ENCODE results near the gene C1orf167. TPM values are rescaled to one million over a fixed set of nuclear protein-coding genes. Genes with fewer than 3 reads are reported as not detected.

The C1orf167 gene
- polyA plus RNA-seq, 3 donors, result 0.05 TPM; not detected in 2

- intact Hi-C loops (cut with micrococcal nuclease), result loop anchor here in 1 of 2 donors (2.0 to 5.0 kb wide), 2 partner anchors 37 to 44 kb away; no protein-coding TSS in a partner anchor
- peaks cover 9 to 18% of the 10 kb centered on the region in 2 donors for H3K36me3 Mint-ChIP-seq
- peaks cover 28% of the 10 kb centered on the region for H3K4me1 Mint-ChIP-seq
- H3K4me1 ChIP-seq (ENCODE audit: control insufficient read depth in 1 of 2, insufficient read depth in 2 of 2, low read length in 2 of 2), result peaks cover 19 to 29% of the 10 kb centered on the region in 2 donors
- no peaks in the 10 kb centered on the region for H3K79me2 ChIP-seq (ENCODE audit: insufficient read depth, low read length)
- H3K27ac Mint-ChIP-seq, result peak overlapping the region in 3 of 7 donors; percentile 36 to 45 (median 43)
- H3K4me3 ChIP-seq (replicated peaks in 1 of 3; ENCODE audit: low read depth in 2 of 3, low read length in 3 of 3), result peak overlapping the region in 1 of 3 experiments; percentile 65
- no peak overlapping the region for H3K27ac ChIP-seq (ENCODE audit: low read depth in 1 of 2, low read length in 2 of 2)
- 13% methylated on average over 28 of the region's 30 CpGs for WGBS (ENCODE audit: insufficient coverage)
- peak; percentile 92 for TF ChIP-seq CTCF (IDR thresholded peaks at IDR 0.05)
- H3K9ac ChIP-seq (ENCODE audit: insufficient read depth, low read length, poor library complexity, severe bottlenecking), result peak overlapping the region; percentile 46
- peak overlapping the region; percentile 67 for H2AFZ ChIP-seq (ENCODE audit: insufficient read depth, low read depth, low read length, poor library complexity, severe bottlenecking)
- no peaks in the 10 kb centered on the region for H3K27me3 ChIP-seq (ENCODE audit: control insufficient read depth in 2 of 2, insufficient read depth in 2 of 2, low read length in 2 of 2)
- H4K20me1 ChIP-seq (ENCODE audit: insufficient read depth, low read length), result no peaks in the 10 kb centered on the region
- H3K27me3 Mint-ChIP-seq (ENCODE audit: low read depth in 3 of 3), result peaks cover 2 to 13% (median 5%) of the 10 kb centered on the region in 3 donors
- H3K9me3 Mint-ChIP-seq, result no peaks in the 10 kb centered on the region
- H3K4me2 ChIP-seq (replicated peaks; ENCODE audit: extremely low read depth, low read length, poor library complexity, severe bottlenecking), result peak overlapping the region; percentile 76
- DNase-seq, result peak; percentile 55 to 68 (median 66)
- peak overlapping the region; percentile 49 to 73 for H3K4me3 Mint-ChIP-seq
- peaks cover 8 to 15% of the 10 kb centered on the region in 2 donors for H3K36me3 ChIP-seq (replicated peaks in 1 of 2; ENCODE audit: control insufficient read depth in 1 of 2, insufficient read depth in 2 of 2, low read length in 2 of 2)
- no peaks in the 10 kb centered on the region for H3K9me3 ChIP-seq (replicated peaks in 1 of 2; ENCODE audit: control insufficient read depth in 1 of 2, insufficient read depth in 1 of 2, low read length in 2 of 2)
Observed at GRCh38 chr1:11784993-11785769, 23.2 kb downstream of the C1orf167 start.

GRCh38 chr1:11786168-11786567, 24.2 kb downstream of the C1orf167 start:
- Mint-ChIP-seq H3K36me3 (peaks cover 17 to 28% of the 10 kb centered on the region in 2 donors), H3K27me3 (ENCODE audit: low read depth in 3 of 3) (peaks cover 2 to 13% (median 4%) of the 10 kb centered on the region in 3 donors), H3K4me1 (peaks cover 38% of the 10 kb centered on the region), H3K27ac (peak overlapping the region in 2 of 7 donors; percentile 25 to 30), H3K9me3 (no peaks in the 10 kb centered on the region), H3K4me3 (no peak overlapping the region)
- Histone ChIP-seq H2AFZ (ENCODE audit: insufficient read depth, low read depth, low read length, poor library complexity, severe bottlenecking) (no peak overlapping the region), H3K4me2 (replicated peaks; ENCODE audit: extremely low read depth, low read length, poor library complexity, severe bottlenecking) (no peak overlapping the region), H3K27me3 (ENCODE audit: control insufficient read depth in 2 of 2, insufficient read depth in 2 of 2, low read length in 2 of 2) (no peaks in the 10 kb centered on the region), H4K20me1 (ENCODE audit: insufficient read depth, low read length) (no peaks in the 10 kb centered on the region), H3K27ac (ENCODE audit: low read depth in 1 of 2, low read length in 2 of 2) (no peak overlapping the region), H3K79me2 (ENCODE audit: insufficient read depth, low read length) (no peaks in the 10 kb centered on the region), H3K9me3 (replicated peaks in 1 of 2; ENCODE audit: control insufficient read depth in 1 of 2, insufficient read depth in 1 of 2, low read length in 2 of 2) (no peaks in the 10 kb centered on the region), H3K36me3 (replicated peaks in 1 of 2; ENCODE audit: control insufficient read depth in 1 of 2, insufficient read depth in 2 of 2, low read length in 2 of 2) (peaks cover 12 to 19% of the 10 kb centered on the region in 2 donors), H3K4me3 (replicated peaks in 1 of 3; ENCODE audit: low read depth in 2 of 3, low read length in 3 of 3) (no peak overlapping the region), H3K9ac (ENCODE audit: insufficient read depth, low read length, poor library complexity, severe bottlenecking) (no peak overlapping the region), H3K4me1 (ENCODE audit: control insufficient read depth in 1 of 2, insufficient read depth in 2 of 2, low read length in 2 of 2) (peaks cover 29 to 39% of the 10 kb centered on the region in 2 donors)
- WGBS (ENCODE audit: insufficient coverage), result 100% methylated on average over 4 of the region's 5 CpGs
- intact Hi-C loops (cut with micrococcal nuclease), result loop anchor here in 1 of 2 donors (5.0 kb wide), 1 partner anchor 36 kb away; no protein-coding TSS in a partner anchor
- no peak for DNase-seq
- no peak for TF ChIP-seq CTCF (IDR thresholded peaks at IDR 0.05)

Measured in CD14-positive monocyte (primary cell).